Measurements from ENCODE around the gene KCTD11. TPM values are rescaled to one million over a fixed set of nuclear protein-coding genes. Genes with fewer than 3 reads are reported as not detected.

KCTD11 gene
- 11.5 TPM for total RNA-seq

GRCh38 chr17:7351665-7352502, at the start of gene KCTD11:
TSS of gene KCTD11 (plus strand) at chr17:7352162.
- DNase-seq (ENCODE audit: low spot score): peak; percentile 95

- no peak for DNase-seq (ENCODE audit: low spot score)
Measured at GRCh38 chr17:7304179-7304578, 47.8 kb upstream of the KCTD11 start.

- peak; percentile 100 for DNase-seq (ENCODE audit: low spot score)
Measured at GRCh38 chr17:7306911-7307685, 44.9 kb upstream of the KCTD11 start, which contains the start of gene EIF5A. TSS of gene EIF5A (plus strand) at chr17:7307628. CDS start at chr17:7309636, 2,008 bp downstream.

GRCh38 chr17:7307686-7308624, 44.0 kb upstream of the KCTD11 start:
- peak; percentile 75 for DNase-seq (ENCODE audit: low spot score)

- DNase-seq (ENCODE audit: low spot score): peak; percentile 88
Measured at GRCh38 chr17:7308625-7309433, 43.1 kb upstream of the KCTD11 start.

- DNase-seq (ENCODE audit: low spot score): no peak
Measured at GRCh38 chr17:7309628-7310027, 42.3 kb upstream of the KCTD11 start.

- DNase-seq (ENCODE audit: low spot score): no peak
Measured at GRCh38 chr17:7311110-7311705, 40.8 kb upstream of the KCTD11 start.

- DNase-seq (ENCODE audit: low spot score): no peak
Measured at GRCh38 chr17:7312432-7313087, 39.4 kb upstream of the KCTD11 start.

- no peak for DNase-seq (ENCODE audit: low spot score)
Measured at GRCh38 chr17:7313088-7313889, 38.7 kb upstream of the KCTD11 start.

GRCh38 chr17:7313890-7314718, 37.9 kb upstream of the KCTD11 start:
- DNase-seq (ENCODE audit: low spot score): no peak

GRCh38 chr17:7314719-7315569, 37.0 kb upstream of the KCTD11 start, which contains the start of gene GPS2:
TSS of gene GPS2 (minus strand) at chr17:7315360. CDS start at chr17:7315052, 308 bp downstream.
- DNase-seq (ENCODE audit: low spot score): peak; percentile 94

- no peak for DNase-seq (ENCODE audit: low spot score)
Measured at GRCh38 chr17:7315570-7316235, 36.3 kb upstream of the KCTD11 start.

GRCh38 chr17:7317161-7317803, 34.7 kb upstream of the KCTD11 start:
- no peak for DNase-seq (ENCODE audit: low spot score)

GRCh38 chr17:7318121-7318860, 33.7 kb upstream of the KCTD11 start:
- no peak for DNase-seq (ENCODE audit: low spot score)

- DNase-seq (ENCODE audit: low spot score): no peak
Measured at GRCh38 chr17:7321466-7321865, 30.5 kb upstream of the KCTD11 start.
